Vein endothelial cell (primary cell): ENCODE data around the gene LGMN. TPM values are rescaled to one million over a fixed set of nuclear protein-coding genes. Genes with fewer than 3 reads are reported as not detected.

Experiments used
- total RNA-seq: library from RNA; depleted of rRNA; stranded (reverse); fragments of >200 nt; gene quantifications from 2 replicates; pipeline ENCODE4 v1.2.3, GENCODE V29; 2012

The LGMN gene
- 60.1 and 67.0 TPM in 2 replicates for total RNA-seq

DNA sequence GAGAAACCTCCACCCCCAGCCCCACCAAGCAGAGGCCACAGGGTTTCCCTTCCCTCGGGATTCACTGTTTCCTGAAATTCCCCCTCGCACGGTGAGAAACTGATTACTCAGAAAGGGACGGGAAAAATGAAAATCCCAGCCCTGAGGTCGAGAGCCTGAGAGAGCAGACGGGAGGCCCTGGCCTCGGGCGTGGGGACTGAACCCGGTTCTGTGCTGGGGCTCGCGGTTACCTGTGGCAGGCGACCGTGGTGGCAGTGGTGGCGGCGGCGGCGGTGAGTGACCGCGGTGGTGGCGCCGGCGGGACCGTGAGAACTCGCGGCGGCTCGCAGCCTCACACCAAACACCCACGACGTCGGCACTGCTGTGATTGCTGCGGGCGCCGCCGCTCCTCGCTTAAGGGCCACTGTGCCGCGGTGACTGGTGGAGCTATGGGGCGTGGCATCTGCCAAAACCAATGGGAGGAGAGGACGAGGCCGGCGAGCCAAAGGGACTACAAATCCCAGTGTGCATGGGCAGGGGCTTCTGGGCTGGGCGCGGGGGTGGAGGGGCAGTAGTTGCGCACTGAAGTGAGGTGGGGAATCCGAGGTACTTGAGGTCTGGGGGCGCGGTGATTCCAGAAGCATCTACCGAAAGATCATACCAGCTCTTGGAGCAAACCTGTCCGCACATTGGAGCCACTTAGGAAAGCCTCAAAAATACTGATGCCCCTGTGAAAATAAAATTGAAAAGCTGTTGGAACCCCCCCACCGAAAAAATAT, at the start of gene LGMN:
Gene LGMN (minus strand): TSS at position 369 of the 758 bp plus-strand sequence. CDS start 15,841 bp downstream, outside the sequence.

DNA sequence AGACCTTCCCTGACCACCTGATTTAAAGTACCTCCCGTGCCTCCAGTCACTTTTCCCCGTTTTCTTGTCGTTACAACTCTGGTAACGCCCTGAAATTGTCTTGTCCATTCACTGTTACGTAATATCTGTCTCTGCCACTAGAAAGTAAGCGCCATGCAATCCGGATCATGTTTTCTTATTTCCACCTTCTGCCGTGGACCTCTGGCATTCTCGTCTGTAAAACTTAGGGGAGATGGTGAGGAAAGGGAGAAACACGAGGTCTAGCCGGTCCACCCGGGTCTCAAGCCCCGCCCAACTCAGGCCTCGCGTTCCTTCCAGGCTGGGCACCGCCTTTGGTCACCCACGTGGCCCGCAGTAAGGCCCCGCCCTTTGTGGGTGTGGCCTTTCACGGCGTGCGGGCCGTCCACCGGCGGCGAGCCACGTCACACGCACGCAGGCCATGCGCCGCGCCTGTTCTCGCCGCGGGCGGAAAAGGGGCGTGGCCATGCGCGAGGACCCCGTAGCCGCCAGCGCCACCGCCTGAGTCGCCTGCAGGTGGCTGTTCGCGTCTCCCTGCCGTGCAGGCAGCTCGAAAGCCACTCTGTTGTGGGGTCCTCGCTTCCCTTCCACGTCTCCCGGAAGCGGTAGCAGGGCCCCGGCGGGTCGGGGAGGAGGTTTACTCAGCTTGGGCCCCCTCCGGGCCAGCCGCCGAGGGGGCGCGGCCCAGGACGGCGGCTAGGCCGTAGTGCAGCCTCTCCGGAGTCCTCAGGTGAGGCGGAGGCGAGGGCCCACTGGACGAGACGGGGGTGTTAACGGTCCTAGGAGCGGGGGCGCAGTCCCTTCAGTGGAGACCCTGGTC, 45.5 kb upstream of the LGMN start, which contains the start of gene GOLGA5:
Gene GOLGA5 (plus strand): TSS at position 597 of the 838 bp plus-strand sequence. CDS start 3,133 bp downstream, outside the sequence.

Other genes starting within 250 kb of the LGMN start
- 5.2 and 5.5 TPM in 2 replicates for gene RIN3, start 234.8 kb downstream of the LGMN start, total RNA-seq
- gene GOLGA5, start 45.7 kb upstream of the LGMN start, total RNA-seq: 43.8 and 46.9 TPM in 2 replicates
- not detected in 2 replicates for gene CHGA, start 174.5 kb upstream of the LGMN start, total RNA-seq